NB4 (cell line): Measurements from ENCODE around the gene CEACAM6.

Experiments used
- MYC ChIP-seq: IDR thresholded peaks from 2 replicates; pipeline ENCODE4 v1.6.1; 2011; ENCODE audit warnings: low read depth, low read length
- POLR2A ChIP-seq: IDR thresholded peaks from 2 replicates; pipeline ENCODE4 v1.6.1; 2011; ENCODE audit warnings: mild to moderate bottlenecking; ENCODE audit not compliant: insufficient read length; ENCODE audit errors: extremely low read depth
- TF ChIP-seq, protein P1 (sequence below): IDR thresholded peaks from one replicate; pipeline ENCODE4 v1.5.1; 2012; ENCODE audit warnings: low read depth, low read length
- TF ChIP-seq, protein P2 (sequence below): IDR thresholded peaks from 2 replicates; pipeline ENCODE4 v1.6.1; 2011; ENCODE audit warnings: low read depth, low read length

DNA sequence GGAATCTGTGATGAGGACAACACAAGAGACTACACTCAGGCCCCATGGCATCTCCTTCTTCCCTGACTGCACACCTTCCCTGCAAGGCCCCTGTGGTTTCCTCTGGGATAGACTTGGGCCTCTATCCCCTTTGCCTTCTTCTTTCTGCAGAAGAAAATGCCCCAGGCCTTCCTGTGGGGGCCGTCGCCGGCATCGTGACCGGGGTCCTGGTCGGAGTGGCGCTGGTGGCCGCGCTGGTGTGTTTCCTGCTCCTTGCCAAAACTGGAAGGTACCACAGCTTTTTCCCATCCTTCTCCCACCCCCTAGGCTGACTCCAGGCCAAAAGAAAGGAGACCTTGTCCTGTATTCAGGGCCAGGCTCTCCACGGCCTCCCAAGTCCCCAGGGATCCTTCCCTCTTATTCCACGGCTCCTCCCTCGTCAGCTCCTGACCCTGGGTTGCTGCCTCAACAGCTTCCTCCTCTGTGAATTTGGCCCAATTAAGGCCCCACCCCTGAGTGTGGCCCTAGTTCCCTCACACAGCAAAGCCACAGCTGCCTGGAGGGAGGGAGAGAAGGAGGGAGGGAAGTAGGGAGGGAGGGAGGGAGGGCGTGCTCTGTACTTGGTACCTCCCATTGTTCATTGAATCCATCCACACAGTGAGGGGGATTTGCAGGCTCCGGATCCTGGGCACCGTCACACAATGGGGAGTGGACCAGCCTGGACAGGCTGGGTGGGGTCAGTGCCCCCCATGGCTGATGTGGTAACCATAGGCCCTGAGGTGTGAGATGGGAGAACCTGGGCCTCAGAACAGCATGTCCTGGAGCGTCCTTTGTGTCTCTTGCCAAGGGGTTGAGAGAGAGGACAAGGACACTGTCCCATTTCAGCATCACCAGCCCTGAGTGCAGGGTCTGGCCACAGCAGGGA lies 53.6 kb downstream of the CEACAM6 start:
- TF ChIP-seq, protein P1, sequence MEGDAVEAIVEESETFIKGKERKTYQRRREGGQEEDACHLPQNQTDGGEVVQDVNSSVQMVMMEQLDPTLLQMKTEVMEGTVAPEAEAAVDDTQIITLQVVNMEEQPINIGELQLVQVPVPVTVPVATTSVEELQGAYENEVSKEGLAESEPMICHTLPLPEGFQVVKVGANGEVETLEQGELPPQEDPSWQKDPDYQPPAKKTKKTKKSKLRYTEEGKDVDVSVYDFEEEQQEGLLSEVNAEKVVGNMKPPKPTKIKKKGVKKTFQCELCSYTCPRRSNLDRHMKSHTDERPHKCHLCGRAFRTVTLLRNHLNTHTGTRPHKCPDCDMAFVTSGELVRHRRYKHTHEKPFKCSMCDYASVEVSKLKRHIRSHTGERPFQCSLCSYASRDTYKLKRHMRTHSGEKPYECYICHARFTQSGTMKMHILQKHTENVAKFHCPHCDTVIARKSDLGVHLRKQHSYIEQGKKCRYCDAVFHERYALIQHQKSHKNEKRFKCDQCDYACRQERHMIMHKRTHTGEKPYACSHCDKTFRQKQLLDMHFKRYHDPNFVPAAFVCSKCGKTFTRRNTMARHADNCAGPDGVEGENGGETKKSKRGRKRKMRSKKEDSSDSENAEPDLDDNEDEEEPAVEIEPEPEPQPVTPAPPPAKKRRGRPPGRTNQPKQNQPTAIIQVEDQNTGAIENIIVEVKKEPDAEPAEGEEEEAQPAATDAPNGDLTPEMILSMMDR, result no peak
- no peak for TF ChIP-seq POLR2A
- TF ChIP-seq MYC, result no peak
- TF ChIP-seq, protein P2, sequence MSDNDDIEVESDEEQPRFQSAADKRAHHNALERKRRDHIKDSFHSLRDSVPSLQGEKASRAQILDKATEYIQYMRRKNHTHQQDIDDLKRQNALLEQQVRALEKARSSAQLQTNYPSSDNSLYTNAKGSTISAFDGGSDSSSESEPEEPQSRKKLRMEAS, result no peak
